Measurements from ENCODE around the gene LIN54. TPM values are rescaled to one million over a fixed set of nuclear protein-coding genes. Genes with fewer than 3 reads are reported as not detected.

The LIN54 gene
- total and polyA plus RNA-seq, 2 of the 13 experiments (the other 11 are each of a cell fraction or from before 2014, with no cell fraction given), result 25.2 to 32.9 TPM

- Histone ChIP-seq H3K36me3 (replicated peaks in 1 of 2; ENCODE audit: control insufficient read depth in 1 of 2, insufficient read depth in 2 of 2, low read length in 2 of 2) (peaks cover 0 to under 1% of the 10 kb centered on the region in 2 experiments; a peak in 3 of 5 replicates), H3K27me3 (ENCODE audit: control insufficient read depth in 1 of 2, insufficient read depth in 2 of 2, low read length in 2 of 2) (no peaks in the 10 kb centered on the region; a peak in 1 of 5 replicates), H3K4me3 (replicated peaks in 1 of 3; ENCODE audit: insufficient read depth in 1 of 3, low read depth in 2 of 3, low read length in 3 of 3) (peak within 1 kb of the TSS; percentile 77 to 88 (median 82)), H3K9ac (ENCODE audit: insufficient read depth, low read depth, low read length) (peak within 1 kb of the TSS; percentile 95), H2AFZ (ENCODE audit: low read length) (peak within 1 kb of the TSS; percentile 66), H3K4me1 (ENCODE audit: insufficient read depth, low read length) (peaks cover 39% of the 10 kb centered on the region), H3K79me2 (ENCODE audit: insufficient read depth, low read length) (peaks cover 66% of the 10 kb centered on the region), H3K27ac (ENCODE audit: extremely low read length, insufficient read depth, low read length) (peak within 1 kb of the TSS; percentile 91), H3K4me2 (ENCODE audit: low read depth, low read length) (peak within 1 kb of the TSS; percentile 72), H4K20me1 (ENCODE audit: insufficient read depth, low read length) (no peaks in the 10 kb centered on the region), H3K9me3 (ENCODE audit: low read length) (no peaks in the 10 kb centered on the region)
- WGBS (ENCODE audit: low lambda C conversion rate), result under 1% methylated on average over 23 of the region's 67 CpGs
- ChIA-PET CTCF (ENCODE audit: low intra/inter-chr PET ratio, low total read pairs) (no interaction called here), POLR2A (interaction anchor here (0.8 to 4.3 kb wide), 11 partner anchors 9 to 471 kb away, joined by 3 to 76 read pairs (median 7); partner anchors contain the start of genes COPS4 and LIN54)
- in situ Hi-C loops (cut with HindIII; ENCODE audit: extremely low pct_ligation_motif_present, low pct_unique_long_range_greater_than_20kb) (no loop called here), intact Hi-C loops (cut with micrococcal nuclease; ENCODE audit: unreplicated experiment) (loop anchor here (1.0 to 2.0 kb wide), 2 partner anchors 9 to 16 kb away; partner anchors contain the start of gene SEC31A)
- DNase-seq (ENCODE audit: low spot score), result peak; percentile 98
- peak; percentile 98 for ATAC-seq
- BruUV-seq (replicated peaks), result TSS peak; percentile 76
- FAIRE-seq, result peak; percentile 92
- TF ChIP-seq E2F2 (CRISPR knock-in tag; IDR thresholded peaks at IDR 0.05; ENCODE audit: borderline replicate concordance) (peak; percentile 78; the same call in 1 of the 2 replicates), SALL1 (CRISPR knock-in tag; IDR thresholded peaks at IDR 0.05) (peak; percentile 93), ZNF253 (CRISPR knock-in tag; IDR thresholded peaks at IDR 0.05; ENCODE audit: borderline replicate concordance) (no peak), CENPT (CRISPR knock-in tag; IDR thresholded peaks at IDR 0.05; ENCODE audit: low read depth) (0 out of 2 replicates have a peak, but pooled peaks have one; percentile 79), GABPB1 (CRISPR knock-in tag; IDR thresholded peaks at IDR 0.05) (peak; percentile 93), SP2 (CRISPR knock-in tag; IDR thresholded peaks at IDR 0.05) (peak; percentile 94), ZNF543 (CRISPR knock-in tag; IDR thresholded peaks at IDR 0.05) (peak; percentile 70; the same call in 1 of the 2 replicates), HMG20B (CRISPR knock-in tag; conservative IDR thresholded peaks at IDR 0.05) (no peak), SRSF4 (IDR thresholded peaks at IDR 0.05; ENCODE audit: low read depth, low read length, poor library complexity, severe bottlenecking) (no peak), SNAPC4 (CRISPR knock-in tag; IDR thresholded peaks at IDR 0.05) (no peak), LBX2 (CRISPR knock-in tag; IDR thresholded peaks at IDR 0.05; ENCODE audit: borderline replicate concordance) (peak; percentile 66; the same call in 1 of the 2 replicates), KDM4B (CRISPR knock-in tag; IDR thresholded peaks at IDR 0.05) (peak; percentile 17; the same call in 1 of the 2 replicates), KDM5B (CRISPR knock-in tag; IDR thresholded peaks at IDR 0.05; ENCODE audit: borderline replicate concordance) (peak; percentile 87; the same call in 1 of the 2 replicates), ZNF33B (CRISPR knock-in tag; IDR thresholded peaks at IDR 0.05) (no peak)
Measured at GRCh38 chr4:82900411-82901182, 110.0 kb downstream of the LIN54 start, which contains the start of gene THAP9. TSS of gene THAP9 (plus strand) at chr4:82900735. CDS start at chr4:82900803, 68 bp downstream.
